NCI-H774 (cell line): ENCODE measurements around the gene ZFAND3.

Source experiments
- DNase-seq: peaks from one replicate; lab custom pipeline; 2025; lab: John Stamatoyannopoulos, UW

Gene ZFAND3

DNA sequence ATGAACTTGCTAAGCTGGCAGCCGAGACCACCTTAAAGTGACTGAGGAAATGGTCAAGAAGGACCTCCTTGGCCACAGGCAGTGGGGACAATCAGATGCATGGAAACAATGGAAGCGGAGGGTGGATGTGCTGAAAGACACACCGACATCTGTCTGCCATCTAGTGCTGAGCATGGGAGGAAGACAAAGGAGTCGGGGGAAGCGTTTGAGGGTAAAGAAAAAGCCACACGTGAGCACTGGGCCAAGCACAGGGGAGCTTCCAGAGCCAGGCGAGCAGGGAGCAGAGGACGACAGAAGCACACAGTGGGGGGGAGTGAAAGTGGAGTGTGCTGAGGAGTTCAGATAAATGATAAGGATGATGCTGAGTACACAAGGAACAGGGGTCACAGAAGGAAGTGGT lies 367.8 kb downstream of the ZFAND3 start:
- DNase-seq, result no peak

DNA sequence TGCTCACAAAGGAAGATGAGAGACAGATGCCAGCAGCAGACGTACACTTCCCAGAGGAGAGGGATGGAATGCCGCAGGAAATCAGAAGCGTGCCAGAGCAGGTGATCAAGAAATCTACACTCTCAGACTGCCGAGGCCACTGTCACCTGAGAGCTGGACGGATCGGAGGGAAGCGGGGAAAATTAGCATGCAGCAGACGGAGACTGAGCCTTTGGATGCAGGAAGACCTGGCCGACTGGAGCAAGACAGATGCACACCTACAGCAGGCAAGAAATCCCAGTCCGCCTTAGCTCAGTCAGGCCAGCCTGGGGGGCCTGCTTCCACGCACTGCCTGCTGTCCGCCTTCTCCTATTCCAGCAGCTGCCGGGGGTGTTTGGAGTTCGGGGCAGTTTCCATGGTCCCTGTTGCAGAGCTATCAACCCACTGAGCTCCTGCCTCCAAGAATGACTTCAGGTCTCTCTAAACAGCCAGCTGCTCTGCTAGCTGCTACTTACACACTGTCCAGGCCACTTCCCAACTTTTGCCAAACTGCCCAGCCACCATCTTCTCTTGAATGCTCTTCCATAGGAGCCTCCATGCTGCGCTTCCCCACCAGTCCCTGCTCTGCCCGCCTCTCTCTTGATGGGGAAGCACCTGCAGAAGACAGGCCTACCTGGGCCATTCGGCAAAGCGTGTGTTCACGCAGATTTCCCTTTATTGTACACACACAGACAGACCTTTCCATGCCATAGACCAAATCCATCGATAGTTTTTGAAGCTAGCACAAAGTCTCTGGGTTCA lies 368.5 kb downstream of the ZFAND3 start:
- DNase-seq, result no peak

DNA sequence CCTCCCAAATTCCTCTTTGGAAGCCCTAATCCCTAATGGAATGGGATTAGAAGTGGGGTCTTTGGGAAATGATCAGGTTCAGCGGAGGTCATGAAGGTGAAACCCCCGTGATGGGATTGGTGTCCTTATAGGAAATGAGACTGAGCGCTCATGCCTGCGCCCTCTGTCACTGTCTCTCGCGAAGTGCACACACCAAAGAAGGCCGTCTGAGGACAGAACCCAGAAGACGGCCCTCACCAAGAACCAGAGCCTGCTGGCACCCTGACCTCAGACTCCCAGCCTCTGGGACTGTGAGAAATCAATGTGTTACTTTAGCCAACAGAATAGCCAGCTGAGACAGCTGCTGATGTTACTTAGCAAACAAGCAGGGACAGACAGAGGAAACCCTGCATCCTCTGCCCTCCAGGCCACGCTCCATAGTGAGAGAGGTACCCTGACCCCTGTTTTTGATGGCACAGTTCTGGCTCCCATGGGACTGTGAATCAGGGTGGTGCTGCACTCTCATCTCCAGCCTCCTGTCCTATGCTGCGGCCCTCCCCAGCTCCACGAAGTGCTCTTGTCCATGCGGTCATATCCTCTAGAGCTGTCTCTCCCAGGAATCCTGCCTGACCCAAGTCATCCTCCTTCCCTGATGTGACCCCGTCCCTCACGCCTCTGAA lies 369.3 kb downstream of the ZFAND3 start:
- no peak for DNase-seq

DNA sequence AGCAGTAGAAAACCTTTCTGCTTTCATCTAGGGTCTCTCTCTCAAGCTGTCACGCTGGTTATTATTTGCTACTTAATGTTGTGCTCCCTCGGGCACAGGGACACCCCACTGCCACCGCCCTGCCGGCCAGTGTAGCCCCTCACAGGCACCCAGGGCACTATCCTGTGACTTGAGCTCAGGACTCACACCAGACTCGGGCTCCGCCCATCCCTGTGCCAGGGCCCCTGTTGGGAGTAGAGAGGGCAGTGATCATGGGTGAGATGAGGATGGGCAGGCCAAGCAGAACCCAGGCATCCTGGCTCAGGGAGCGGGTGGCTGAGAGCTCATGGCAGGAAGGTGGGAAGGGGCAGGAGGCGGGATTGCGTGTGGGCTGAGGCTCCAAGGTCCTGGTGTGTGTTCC lies 371.9 kb downstream of the ZFAND3 start:
- no peak for DNase-seq

DNA sequence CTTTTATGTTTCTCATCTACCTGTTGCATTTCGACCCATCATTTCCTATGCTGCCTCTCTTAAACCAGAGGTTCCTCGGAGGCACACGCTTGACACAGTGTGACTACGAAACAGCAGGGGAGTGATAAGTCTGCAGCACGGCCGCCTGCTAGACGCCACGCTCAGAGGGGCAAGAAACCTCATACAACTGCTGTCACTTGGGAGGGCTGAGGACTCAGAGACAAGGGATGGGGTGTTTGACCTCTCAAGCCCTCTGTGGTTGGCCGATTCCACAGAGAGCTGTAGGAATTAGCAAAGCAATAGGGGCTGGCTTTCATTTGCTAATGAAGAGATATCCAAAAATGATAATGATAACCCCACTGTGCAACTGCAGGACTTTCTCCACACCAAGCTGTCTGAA lies 372.5 kb downstream of the ZFAND3 start:
- DNase-seq, result no peak

DNA sequence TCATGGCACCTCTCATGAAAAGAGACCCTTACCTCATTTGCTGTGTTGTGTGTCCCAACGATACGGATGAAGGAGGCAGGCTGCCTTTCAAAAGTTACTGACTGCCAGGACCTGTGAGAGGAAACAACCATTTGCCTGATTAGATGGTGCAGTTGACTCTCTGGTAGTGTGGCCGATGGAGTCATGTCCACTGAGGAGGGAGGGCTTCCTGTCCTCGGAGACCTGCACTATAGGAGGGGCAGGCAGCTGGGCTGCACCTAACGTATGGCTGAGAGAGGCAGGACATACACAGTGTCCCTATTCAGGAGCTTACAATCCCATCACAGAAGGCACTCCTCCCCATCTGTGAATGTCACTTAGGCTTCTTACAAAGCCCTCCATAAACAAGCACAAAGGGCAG lies 373.0 kb downstream of the ZFAND3 start:
- no peak for DNase-seq

DNA sequence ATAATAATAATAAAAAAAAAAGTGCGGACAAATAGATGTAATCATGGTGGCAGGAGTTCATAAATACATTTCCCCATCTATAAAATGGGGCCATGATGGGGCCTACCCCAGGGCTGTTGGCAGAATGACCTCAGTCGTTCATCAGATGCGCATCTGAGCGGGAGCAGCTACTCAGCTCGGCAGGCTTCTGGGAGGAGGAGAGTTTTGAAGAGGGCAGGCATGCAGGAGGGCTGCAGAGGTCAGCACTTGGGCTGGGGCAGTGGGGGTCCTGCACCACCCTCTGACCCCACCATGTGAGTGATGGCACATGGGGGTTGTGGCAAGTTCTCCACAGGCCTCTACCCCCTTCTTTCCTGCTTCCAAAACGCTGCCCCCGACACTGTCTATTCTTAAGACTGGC lies 373.5 kb downstream of the ZFAND3 start:
- DNase-seq, result no peak

DNA sequence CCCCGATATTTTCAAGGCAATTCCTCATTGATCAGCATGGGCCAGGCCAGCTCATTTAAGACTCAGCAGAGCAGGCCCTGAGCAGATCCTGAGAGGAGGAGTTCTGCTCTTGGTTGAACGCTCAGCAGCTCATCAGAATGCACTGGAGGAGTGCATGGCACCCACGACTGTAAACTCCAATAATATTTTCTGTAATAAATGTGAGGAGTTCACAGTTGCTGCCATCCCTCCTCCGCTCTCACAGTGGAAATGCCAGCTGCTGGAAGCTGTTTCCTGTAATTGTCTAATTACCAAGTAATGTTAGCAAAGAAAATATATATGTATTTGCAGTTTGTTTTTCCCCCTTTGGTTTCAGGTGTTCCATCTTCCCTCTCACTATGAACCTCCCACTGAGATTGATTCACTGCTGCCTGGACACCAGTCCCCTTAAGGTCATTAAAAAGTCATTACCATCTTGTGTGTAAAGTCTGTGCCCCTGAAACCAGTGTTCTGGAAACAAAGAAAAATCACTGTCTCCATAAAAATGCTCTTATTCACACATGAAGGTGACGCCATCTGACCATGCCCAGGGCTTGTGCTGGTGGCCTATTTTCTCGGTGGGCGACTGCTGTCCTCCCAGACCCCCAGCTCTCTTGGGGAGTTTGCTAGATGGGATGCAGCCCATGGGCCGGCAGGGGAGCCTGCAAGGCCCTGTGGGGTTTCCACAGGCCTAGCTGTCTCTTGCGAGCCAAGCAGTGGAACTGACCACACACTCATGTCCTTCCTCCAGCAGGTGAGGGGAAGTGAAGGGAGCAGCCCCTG lies 374.2 kb downstream of the ZFAND3 start:
- DNase-seq, result no peak

DNA sequence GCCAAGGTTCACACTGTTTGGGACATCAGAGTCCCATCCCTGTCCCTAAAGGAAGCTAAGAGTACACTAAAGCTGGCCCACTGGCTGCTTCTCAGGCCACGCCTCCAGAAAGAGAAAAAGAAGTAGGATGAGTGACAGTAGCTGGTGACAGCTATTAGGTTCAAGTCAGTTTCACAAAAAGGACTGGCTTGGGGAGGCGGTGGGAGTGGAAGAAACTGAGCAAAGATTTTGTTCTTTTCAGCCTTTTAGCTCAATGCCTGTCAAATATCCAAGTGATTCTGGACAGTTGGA lies 374.7 kb downstream of the ZFAND3 start:
- no peak for DNase-seq

DNA sequence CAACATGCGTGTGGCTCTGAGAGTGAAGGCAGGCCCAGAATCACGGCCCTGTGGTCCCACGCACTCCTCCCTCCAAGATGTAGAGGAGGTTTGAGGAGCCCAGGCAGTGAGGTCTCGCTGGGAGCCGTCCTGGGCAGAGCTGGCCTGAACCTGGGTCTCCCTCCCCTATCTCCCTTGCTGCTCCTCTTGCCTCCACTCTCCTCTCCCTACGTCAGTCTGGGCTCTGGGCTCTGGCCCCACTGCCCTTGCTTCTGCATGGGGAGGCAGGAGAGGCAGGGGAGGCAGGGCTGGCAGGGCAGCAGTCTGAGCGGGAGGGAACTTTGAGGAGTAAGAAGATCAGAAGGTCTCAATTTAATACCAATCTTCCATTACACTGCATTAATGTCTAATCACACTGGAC lies 375.1 kb downstream of the ZFAND3 start:
- DNase-seq, result no peak

DNA sequence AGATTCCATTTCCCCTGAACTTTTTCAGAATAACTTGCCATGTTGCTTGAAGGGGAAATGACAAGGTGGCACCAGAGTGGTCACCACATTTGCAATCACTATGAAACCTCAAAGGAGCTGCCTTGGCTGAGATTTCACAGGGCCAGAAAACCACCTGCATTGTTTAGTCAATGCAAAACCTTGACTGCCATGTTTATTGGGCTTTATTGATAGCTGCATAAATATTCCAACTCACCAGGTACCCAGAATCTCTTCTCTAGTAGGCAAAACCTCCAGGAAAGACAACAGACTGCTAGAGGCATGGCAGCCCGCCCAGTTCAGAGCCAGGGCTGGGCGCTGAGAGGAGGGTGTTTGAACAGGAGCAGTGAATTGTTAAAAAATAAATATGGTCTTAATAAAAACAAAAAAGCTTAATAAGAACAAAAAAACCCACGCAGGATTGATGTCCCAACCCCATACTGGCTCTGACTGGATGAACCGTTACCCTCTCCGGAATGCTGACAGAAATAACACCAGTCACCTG lies 375.6 kb downstream of the ZFAND3 start:
- DNase-seq, result no peak

DNA sequence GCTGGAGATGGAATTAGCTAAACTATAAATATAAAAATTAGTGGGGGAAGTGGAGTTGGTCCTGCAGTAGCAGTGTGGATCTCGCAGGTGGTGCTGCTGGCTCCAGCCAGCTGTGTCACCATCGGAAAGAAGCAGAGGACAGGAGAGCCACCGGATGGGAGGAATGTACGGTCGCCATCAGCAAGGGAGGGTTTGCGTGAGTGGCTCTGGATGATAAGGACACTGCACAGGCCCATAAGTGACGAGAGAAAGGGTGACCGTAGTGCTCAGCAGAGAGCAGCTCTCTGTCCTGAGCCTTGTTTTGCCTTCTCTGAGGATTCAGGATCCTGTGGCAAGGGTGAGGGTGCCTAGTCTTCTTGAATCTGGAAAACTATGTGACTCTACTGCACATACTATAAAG lies 378.7 kb downstream of the ZFAND3 start:
- DNase-seq, result no peak
